IMR-90 (cell line): Measurements from ENCODE around the gene GRK2. TPM values are rescaled to one million over a fixed set of nuclear protein-coding genes. Genes with fewer than 3 reads are reported as not detected.

Experiments
- ATAC-seq: fragments of 200-7000 bp; cut with Tn5 transposase; 2 replicates; pipeline ENCODE4 v1.9.1; 2020; ENCODE audit warnings: low read depth, mild to moderate bottlenecking, moderate library complexity
- BruUV-seq: library from RNA; stranded (reverse); fragments of 400-500 nt; replicated peaks from 2 replicates; lab custom pipeline; 2021; lab: Mats Ljungman, UMichigan
- CTCF ChIA-PET: fragments of 300-600 bp; formaldehyde crosslinking; extraction: SDS; loops from one replicate; lab custom pipeline; 2021; ENCODE audit warnings: antibody characterized with exemption; lab: Yijun Ruan, JAX
- POLR2A ChIA-PET: fragments of 300-600 bp; sonication (Branson Sonifier 250); formaldehyde crosslinking; loops from one replicate; lab custom pipeline; 2022; ENCODE audit warnings: antibody characterized with exemption; ENCODE audit not compliant: unreplicated experiment; lab: Charles Lee
- DNase-seq: peaks from one replicate; pipeline ENCODE4 v3.0.0; 2013
- H2AFZ ChIP-seq: replicated peaks from 2 replicates; pipeline ENCODE3; 2013; ENCODE audit warnings: low read length, mild to moderate bottlenecking; ENCODE audit not compliant: poor library complexity
- H2AK5ac ChIP-seq: 2 replicates; pipeline ENCODE4 v1.6.1; 2013; ENCODE audit warnings: low read depth, low read length, inconsistent platforms
- H2AK9ac ChIP-seq: replicated peaks from 2 replicates; pipeline ENCODE3; 2013; ENCODE audit warnings: mild to moderate bottlenecking, low read depth, low read length, moderate library complexity; ENCODE audit not compliant: poor library complexity
- H2BK120ac ChIP-seq: 2 replicates; pipeline ENCODE4 v1.6.1; 2013; ENCODE audit warnings: low read depth, low read length, inconsistent platforms
- H2BK15ac ChIP-seq: 3 replicates; pipeline ENCODE4 v1.6.1; 2013; ENCODE audit warnings: low read depth, low read length, inconsistent platforms
- H2BK20ac ChIP-seq: 2 replicates; pipeline ENCODE4 v1.6.1; 2013; ENCODE audit warnings: low read depth, mild to moderate bottlenecking, inconsistent platforms, low read length, moderate library complexity
- H2BK5ac ChIP-seq: 2 replicates; pipeline ENCODE4 v1.6.1; 2013; ENCODE audit warnings: mild to moderate bottlenecking, low read depth, low read length, inconsistent platforms; ENCODE audit not compliant: poor library complexity, severe bottlenecking
- H3K14ac ChIP-seq: replicated peaks from 2 replicates; pipeline ENCODE4 v1.6.1; 2013; ENCODE audit warnings: low read depth, low read length, inconsistent platforms
- H3K18ac ChIP-seq: 2 replicates; pipeline ENCODE4 v1.6.1; 2013; ENCODE audit warnings: low read depth, low read length, control low read depth
- H3K23ac ChIP-seq: 2 replicates; pipeline ENCODE4 v1.6.1; 2013; ENCODE audit warnings: low read depth, low read length, inconsistent platforms
- H3K27ac ChIP-seq: 2 replicates; pipeline ENCODE4 v1.5.1; 2013; ENCODE audit warnings: mild to moderate bottlenecking, control low read depth, low read length; ENCODE audit not compliant: insufficient read depth
- H3K27me3 ChIP-seq: 2 replicates; pipeline ENCODE4 v1.6.1; 2013; ENCODE audit warnings: low read length; ENCODE audit not compliant: control insufficient read depth, insufficient read depth
- H3K36me3 ChIP-seq: 2 replicates; pipeline ENCODE4 v1.6.1; 2013; ENCODE audit warnings: low read length, mixed read lengths; ENCODE audit not compliant: control insufficient read depth, insufficient read depth
- H3K4ac ChIP-seq: 2 replicates; pipeline ENCODE4 v1.6.1; 2013; ENCODE audit warnings: low read depth, low read length, inconsistent platforms
- H3K4me1 ChIP-seq: 2 replicates; pipeline ENCODE4 v1.6.1; 2013; ENCODE audit warnings: low read length, mixed read lengths; ENCODE audit not compliant: control insufficient read depth, insufficient read depth
- H3K4me2 ChIP-seq: 2 replicates; pipeline ENCODE4 v1.6.1; 2013; ENCODE audit warnings: low read depth, mild to moderate bottlenecking, control low read depth, low read length, moderate library complexity
- H3K4me3 ChIP-seq: 2 replicates; pipeline ENCODE4 v1.5.1; 2013; ENCODE audit warnings: low read depth, mild to moderate bottlenecking, control low read depth, low read length, moderate library complexity; ENCODE audit not compliant: insufficient read depth
- H3K56ac ChIP-seq: 2 replicates; pipeline ENCODE4 v1.6.1; 2013; ENCODE audit warnings: low read length, inconsistent platforms; ENCODE audit not compliant: insufficient read depth; ENCODE audit errors: extremely low read depth
- H3K79me1 ChIP-seq, 2 experiments: 2 replicates each; pipeline ENCODE4 v1.6.1; 2013; ENCODE audit warnings: low read length in 2 of 2, inconsistent platforms in 1 of 2, low read depth in 1 of 2
- H3K9ac ChIP-seq: 2 replicates; pipeline ENCODE4 v1.6.1; 2013; ENCODE audit warnings: low read depth, low read length, control low read depth
- H3K9me1 ChIP-seq: 2 replicates; pipeline ENCODE4 v1.6.1; 2013; ENCODE audit warnings: low read length, inconsistent platforms; ENCODE audit not compliant: insufficient read depth
- H3K9me3 ChIP-seq: 2 replicates; pipeline ENCODE4 v1.6.1; 2013; ENCODE audit warnings: low read length; ENCODE audit not compliant: control insufficient read depth, insufficient read depth
- H4K20me1 ChIP-seq: 2 replicates; pipeline ENCODE4 v1.6.1; 2013; ENCODE audit warnings: low read length, inconsistent platforms; ENCODE audit not compliant: insufficient read depth
- H4K5ac ChIP-seq: 2 replicates; pipeline ENCODE4 v1.6.1; 2013; ENCODE audit warnings: mild to moderate bottlenecking, low read depth, low read length, control low read depth
- H4K8ac ChIP-seq, 2 experiments: 2 replicates each; pipeline ENCODE4 v1.6.1; 2013; ENCODE audit warnings: low read depth in 2 of 2, low read length in 2 of 2, control low read depth in 1 of 2, inconsistent platforms in 1 of 2
- H4K91ac ChIP-seq: 2 replicates; pipeline ENCODE4 v1.6.1; 2013; ENCODE audit warnings: low read depth, low read length, inconsistent platforms; ENCODE audit not compliant: insufficient read depth
- BHLHE40 ChIP-seq: fragments of 150-350 bp; IDR thresholded peaks from 2 replicates; pipeline ENCODE4 v1.6.1; 2016; ENCODE audit warnings: mild to moderate bottlenecking, low read depth, low read length
- CEBPB ChIP-seq: IDR thresholded peaks from 2 replicates; pipeline ENCODE4 v1.6.1; 2012; ENCODE audit warnings: low read depth, low read length, improper control_type of control experiment
- CHD1 ChIP-seq: IDR thresholded peaks from 2 replicates; pipeline ENCODE4 v1.6.1; 2012; ENCODE audit warnings: low read depth, low read length, improper control_type of control experiment
- ELK1 ChIP-seq: fragments of 150-350 bp; IDR thresholded peaks from 2 replicates; pipeline ENCODE4 v1.6.1; 2016; ENCODE audit warnings: low read depth, mild to moderate bottlenecking, low read length, moderate library complexity, borderline replicate concordance
- FOS ChIP-seq: fragments of 150-350 bp; IDR thresholded peaks from 2 replicates; pipeline ENCODE4 v1.6.1; 2016; ENCODE audit warnings: low read depth, low read length
- MAFK ChIP-seq: IDR thresholded peaks from 2 replicates; pipeline ENCODE4 v1.6.1; 2012; ENCODE audit warnings: low read depth, low read length, improper control_type of control experiment
- MAZ ChIP-seq: IDR thresholded peaks from 2 replicates; pipeline ENCODE4 v1.6.1; 2012; ENCODE audit warnings: low read depth, mild to moderate bottlenecking, low read length, improper control_type of control experiment, moderate library complexity, borderline replicate concordance
- MXI1 ChIP-seq: IDR thresholded peaks from 2 replicates; pipeline ENCODE4 v1.6.1; 2012; ENCODE audit warnings: low read depth, mild to moderate bottlenecking, low read length, moderate library complexity, borderline replicate concordance
- NFE2L2 ChIP-seq: fragments of 150-350 bp; IDR thresholded peaks from 2 replicates; pipeline ENCODE4 v1.6.1; 2016; ENCODE audit warnings: low read depth, mild to moderate bottlenecking, low read length
- POLR2A ChIP-seq: IDR thresholded peaks from 2 replicates; pipeline ENCODE4 v1.6.1; 2012; ENCODE audit warnings: mild to moderate bottlenecking, low read depth, low read length
- RAD21 ChIP-seq: IDR thresholded peaks from 2 replicates; pipeline ENCODE4 v1.6.1; 2012; ENCODE audit warnings: low read length, improper control_type of control experiment
- RCOR1 ChIP-seq: IDR thresholded peaks from 2 replicates; pipeline ENCODE4 v1.6.1; 2012; ENCODE audit warnings: mild to moderate bottlenecking, low read length, improper control_type of control experiment; ENCODE audit not compliant: insufficient replicate concordance
- RFX5 ChIP-seq: IDR thresholded peaks from 2 replicates; pipeline ENCODE4 v1.8.0; 2012; ENCODE audit warnings: low read depth, mild to moderate bottlenecking, low read length, moderate library complexity
- SMC3 ChIP-seq: fragments of 150-350 bp; IDR thresholded peaks from 2 replicates; pipeline ENCODE4 v1.6.1; 2016; ENCODE audit warnings: low read depth, mild to moderate bottlenecking, antibody characterized with exemption, low read length, moderate library complexity
- USF2 ChIP-seq: fragments of 150-350 bp; IDR thresholded peaks from 2 replicates; pipeline ENCODE4 v1.6.1; 2017; ENCODE audit warnings: mild to moderate bottlenecking, antibody characterized with exemption, low read length, low read depth
- WGBS, 2 experiments: methylation state at CpG; one replicate each; pipeline versions ENCODE4 v1.1.5 to v1.1.7; 2013; ENCODE audit warnings: missing lambda C conversion rate in 2 of 2; ENCODE audit not compliant: insufficient read length in 1 of 2; ENCODE audit errors: extremely low coverage in 2 of 2; 5-methylcytosine and 5-hydroxymethylcytosine counted together
- dilution Hi-C: fragments of 300-500 bp; cut with HindIII; formaldehyde crosslinking; loops from one replicate; pipeline ENCODE4 v1.14.3; 2018; ENCODE audit warnings: low sequenced_read_pairs; ENCODE audit not compliant: unreplicated experiment
- in situ Hi-C: fragments of 300-500 bp; cut with MboI; formaldehyde crosslinking; loops from 3 replicates; pipeline ENCODE4 v1.14.3; 2019; ENCODE audit warnings: low sequenced_read_pairs, inconsistent platforms, mixed read lengths
- intact Hi-C: fragments of 100-400 bp; cut with micrococcal nuclease; formaldehyde crosslinking; loops from 2 replicates; pipeline ENCODE4 v1.10.0; 2022
- polyA plus RNA-seq, 3 experiments: library from polyadenylated mRNA; depleted of rRNA; stranded (reverse); fragments of >200 nt; gene quantifications; 2 replicates each; pipeline ENCODE4 v1.2.3, GENCODE V29; 2012; ENCODE audit warnings: low replicate concordance in 1 of 3
- total RNA-seq: library from RNA; depleted of rRNA; stranded (reverse); fragments of >200 nt; gene quantifications from 2 replicates; pipeline ENCODE4 v1.2.3, GENCODE V29; 2012
- TF ChIP-seq, protein P1 (sequence below): conservative IDR thresholded peaks from 2 replicates; pipeline ENCODE4 v1.5.1; 2012; ENCODE audit warnings: mild to moderate bottlenecking, low read depth, low read length, improper control_type of control experiment

GRK2 gene
- total and polyA plus RNA-seq, 2 of the 4 experiments (the other 2 are of a cell fraction), result 26.7 to 41.8 TPM

- H3K4me3 ChIP-seq, result no peak overlapping the region
- no peak overlapping the region for H3K4ac ChIP-seq
- H3K9me1 ChIP-seq, result peaks cover under 1% of the 10 kb centered on the region; the same call in 1 of the 2 replicates
- H2BK120ac ChIP-seq, result no peak overlapping the region
- H2AK9ac ChIP-seq, result no peak overlapping the region
- H3K9ac ChIP-seq, result no peak overlapping the region
- intact Hi-C loops, result no loop called here
- no peak for ATAC-seq
- H4K91ac ChIP-seq, result no peak overlapping the region
- H3K9me3 ChIP-seq, result no peaks in the 10 kb centered on the region
- no peak overlapping the region for H3K18ac ChIP-seq
- H3K4me2 ChIP-seq, result no peak overlapping the region
- H4K8ac ChIP-seq, result no peak overlapping the region
- H3K14ac ChIP-seq, result no peak overlapping the region
- no peaks in the 10 kb centered on the region; the same call in 1 of the 2 replicates for H4K20me1 ChIP-seq
- no peak overlapping the region for H2AFZ ChIP-seq
- H3K4me1 ChIP-seq, result 0 out of 2 replicates have a peak, but pooled peaks cover 2% of the 10 kb centered on the region
- H3K36me3 ChIP-seq, result peaks cover 6% of the 10 kb centered on the region; the same call in 1 of the 2 replicates
- H3K56ac ChIP-seq, result no peak overlapping the region
- H3K79me1 ChIP-seq, result no peaks in the 10 kb centered on the region; a peak in 1 of 4 replicates
- H3K27me3 ChIP-seq, result no peaks in the 10 kb centered on the region
- ChIA-PET POLR2A (no interaction called here), CTCF (no interaction called here)
- no TSS peak for BruUV-seq
- no peak for TF ChIP-seq MAZ
- no peak for TF ChIP-seq NFE2L2
- TF ChIP-seq FOS, result no peak
- TF ChIP-seq CEBPB, result no peak
- TF ChIP-seq USF2, result no peak
- TF ChIP-seq, protein P1, sequence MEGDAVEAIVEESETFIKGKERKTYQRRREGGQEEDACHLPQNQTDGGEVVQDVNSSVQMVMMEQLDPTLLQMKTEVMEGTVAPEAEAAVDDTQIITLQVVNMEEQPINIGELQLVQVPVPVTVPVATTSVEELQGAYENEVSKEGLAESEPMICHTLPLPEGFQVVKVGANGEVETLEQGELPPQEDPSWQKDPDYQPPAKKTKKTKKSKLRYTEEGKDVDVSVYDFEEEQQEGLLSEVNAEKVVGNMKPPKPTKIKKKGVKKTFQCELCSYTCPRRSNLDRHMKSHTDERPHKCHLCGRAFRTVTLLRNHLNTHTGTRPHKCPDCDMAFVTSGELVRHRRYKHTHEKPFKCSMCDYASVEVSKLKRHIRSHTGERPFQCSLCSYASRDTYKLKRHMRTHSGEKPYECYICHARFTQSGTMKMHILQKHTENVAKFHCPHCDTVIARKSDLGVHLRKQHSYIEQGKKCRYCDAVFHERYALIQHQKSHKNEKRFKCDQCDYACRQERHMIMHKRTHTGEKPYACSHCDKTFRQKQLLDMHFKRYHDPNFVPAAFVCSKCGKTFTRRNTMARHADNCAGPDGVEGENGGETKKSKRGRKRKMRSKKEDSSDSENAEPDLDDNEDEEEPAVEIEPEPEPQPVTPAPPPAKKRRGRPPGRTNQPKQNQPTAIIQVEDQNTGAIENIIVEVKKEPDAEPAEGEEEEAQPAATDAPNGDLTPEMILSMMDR, result no peak
- no peak for TF ChIP-seq SMC3
- no peak for TF ChIP-seq ELK1
- TF ChIP-seq RAD21, result no peak
- TF ChIP-seq POLR2A, result no peak
- TF ChIP-seq MAFK, result no peak
- no peak for TF ChIP-seq CHD1
- no peak for TF ChIP-seq MXI1
- no peak for TF ChIP-seq BHLHE40
- no peak for TF ChIP-seq RFX5
- no peak for TF ChIP-seq RCOR1
- in situ Hi-C loops, result loop anchor here (5.0 to 10.0 kb wide), 2 partner anchors 53 to 231 kb away; no protein-coding TSS in a partner anchor
- H2BK5ac ChIP-seq, result no peak overlapping the region
- H2AK5ac ChIP-seq, result no peak overlapping the region
- H3K23ac ChIP-seq, result no peak overlapping the region
- no peak overlapping the region for H2BK15ac ChIP-seq
- no CpG with 5 or more reads among the region's 9 CpGs for WGBS, 2 experiments
- no peak overlapping the region for H3K27ac ChIP-seq
- dilution Hi-C loops, result no loop called here
- DNase-seq, result no peak
- H4K5ac ChIP-seq, result no peak overlapping the region
- H2BK20ac ChIP-seq, result no peak overlapping the region
Observed at GRCh38 chr11:67315325-67315909, 49.1 kb downstream of the GRK2 start.
